Measurements from ENCODE around the gene TIGD2. TPM values are rescaled to one million over a fixed set of nuclear protein-coding genes. Genes with fewer than 3 reads are reported as not detected.

Gene TIGD2
- total and polyA plus RNA-seq, 10 donors = 2.2 to 8.0 (median 5.3) TPM

DNA sequence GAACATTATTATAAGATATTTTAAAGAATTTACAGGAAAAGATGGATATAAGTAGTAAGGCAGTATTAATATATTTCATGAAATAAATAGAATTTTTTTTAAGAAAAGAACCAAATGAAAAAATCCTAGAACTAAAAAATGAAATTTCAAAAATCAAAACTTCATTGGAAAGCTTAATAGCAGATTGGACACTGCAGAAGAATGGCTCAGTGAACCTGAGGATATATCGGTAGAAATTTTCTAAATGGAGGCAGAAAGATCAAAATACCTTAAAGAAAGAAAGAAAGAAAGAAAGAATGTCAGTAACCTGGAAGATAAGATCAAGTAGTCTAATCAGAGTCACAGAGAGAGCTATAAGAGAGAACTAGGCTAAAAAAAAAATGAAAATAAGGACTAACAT, 33.0 kb upstream of the TIGD2 start:
- H3K4me3 ChIP-seq = no peak overlapping the region
- no peak for TF ChIP-seq POLR2AphosphoS5 (IDR thresholded peaks at IDR 0.05)
- TF ChIP-seq, protein P1, sequence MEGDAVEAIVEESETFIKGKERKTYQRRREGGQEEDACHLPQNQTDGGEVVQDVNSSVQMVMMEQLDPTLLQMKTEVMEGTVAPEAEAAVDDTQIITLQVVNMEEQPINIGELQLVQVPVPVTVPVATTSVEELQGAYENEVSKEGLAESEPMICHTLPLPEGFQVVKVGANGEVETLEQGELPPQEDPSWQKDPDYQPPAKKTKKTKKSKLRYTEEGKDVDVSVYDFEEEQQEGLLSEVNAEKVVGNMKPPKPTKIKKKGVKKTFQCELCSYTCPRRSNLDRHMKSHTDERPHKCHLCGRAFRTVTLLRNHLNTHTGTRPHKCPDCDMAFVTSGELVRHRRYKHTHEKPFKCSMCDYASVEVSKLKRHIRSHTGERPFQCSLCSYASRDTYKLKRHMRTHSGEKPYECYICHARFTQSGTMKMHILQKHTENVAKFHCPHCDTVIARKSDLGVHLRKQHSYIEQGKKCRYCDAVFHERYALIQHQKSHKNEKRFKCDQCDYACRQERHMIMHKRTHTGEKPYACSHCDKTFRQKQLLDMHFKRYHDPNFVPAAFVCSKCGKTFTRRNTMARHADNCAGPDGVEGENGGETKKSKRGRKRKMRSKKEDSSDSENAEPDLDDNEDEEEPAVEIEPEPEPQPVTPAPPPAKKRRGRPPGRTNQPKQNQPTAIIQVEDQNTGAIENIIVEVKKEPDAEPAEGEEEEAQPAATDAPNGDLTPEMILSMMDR (IDR thresholded peaks at IDR 0.05 in 8 of 11, conservative IDR thresholded peaks at IDR 0.05 in 3 of 11) = no peak
- no peak for TF ChIP-seq POLR2A (IDR thresholded peaks at IDR 0.05)
- no peaks in the 10 kb centered on the region for H3K4me1 ChIP-seq
- intact Hi-C loops (cut with DNase I; ENCODE audit: low total_unique reads) = no loop called here
- no peaks in the 10 kb centered on the region for H3K36me3 ChIP-seq
- no peak for DNase-seq
- peaks cover 2 to 32% (median 21%) of the 10 kb centered on the region in 8 donors for H3K9me3 ChIP-seq
- H3K27me3 ChIP-seq (replicated peaks in 1 of 7) = no peaks in the 10 kb centered on the region
- 91 to 98% (median 95%) methylated on average over 1 of the region's 1 CpG for WGBS, 5 donors
- no peak overlapping the region for H3K27ac ChIP-seq

DNA sequence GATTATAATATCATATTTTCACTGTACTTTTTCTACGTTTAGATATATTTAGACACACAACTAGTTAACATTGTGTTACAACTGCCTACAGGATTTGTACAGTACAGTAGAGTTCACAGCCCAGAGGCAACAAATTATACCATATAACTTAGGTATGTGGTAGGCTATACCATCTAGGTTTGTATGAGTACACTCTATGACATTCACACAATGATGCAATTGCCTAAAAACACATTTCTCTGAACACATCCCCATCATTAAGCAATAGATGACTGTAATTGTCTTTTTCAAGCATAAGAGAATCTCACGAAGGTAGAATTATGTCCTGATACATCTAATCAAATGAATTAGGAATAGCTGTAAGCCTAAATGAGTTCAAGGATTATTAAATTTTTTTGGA, 12.3 kb upstream of the TIGD2 start:
- H3K9me3 ChIP-seq = no peaks in the 10 kb centered on the region
- 72 to 98% (median 82%) methylated on average over 2 of the region's 2 CpGs for WGBS, 5 donors

GRCh38 chr4:89099471-89099870, 11.9 kb upstream of the TIGD2 start:
- Histone ChIP-seq H3K27ac (no peak overlapping the region), H3K9me3 (no peaks in the 10 kb centered on the region), H3K36me3 (no peaks in the 10 kb centered on the region), H3K4me3 (no peak overlapping the region), H3K27me3 (replicated peaks in 1 of 7) (no peaks in the 10 kb centered on the region), H3K4me1 (no peaks in the 10 kb centered on the region)
- WGBS, 5 donors = 91 to 100% (median 97%) methylated on average over 1 of the region's 1 CpG
- intact Hi-C loops (cut with DNase I; ENCODE audit: low total_unique reads) = no loop called here
- no peak for DNase-seq
- TF ChIP-seq POLR2A (IDR thresholded peaks at IDR 0.05) (no peak), POLR2AphosphoS5 (IDR thresholded peaks at IDR 0.05) (no peak)
- TF ChIP-seq, protein P1 (IDR thresholded peaks at IDR 0.05 in 8 of 11, conservative IDR thresholded peaks at IDR 0.05 in 3 of 11) = no peak

More for the DNA sequence above, 12.3 kb upstream of the TIGD2 start:
- no peak for DNase-seq
- no peak overlapping the region for H3K4me3 ChIP-seq
- H3K27ac ChIP-seq = no peak overlapping the region
- no peaks in the 10 kb centered on the region for H3K4me1 ChIP-seq
- intact Hi-C loops (cut with DNase I; ENCODE audit: low total_unique reads) = no loop called here
- no peaks in the 10 kb centered on the region for H3K36me3 ChIP-seq
- H3K27me3 ChIP-seq (replicated peaks in 1 of 7) = no peaks in the 10 kb centered on the region
- no peak for TF ChIP-seq POLR2A (IDR thresholded peaks at IDR 0.05)
- TF ChIP-seq, protein P1 (IDR thresholded peaks at IDR 0.05 in 8 of 11, conservative IDR thresholded peaks at IDR 0.05 in 3 of 11) = no peak
- TF ChIP-seq POLR2AphosphoS5 (IDR thresholded peaks at IDR 0.05) = no peak

- H3K27me3 ChIP-seq (replicated peaks in 1 of 7) = peaks cover 0 to 4% (median 0%) of the 10 kb centered on the region in 7 donors
- no peak for TF ChIP-seq POLR2A (IDR thresholded peaks at IDR 0.05)
- TF ChIP-seq, protein P1 (IDR thresholded peaks at IDR 0.05 in 8 of 11, conservative IDR thresholded peaks at IDR 0.05 in 3 of 11) = no peak
- TF ChIP-seq POLR2AphosphoS5 (IDR thresholded peaks at IDR 0.05) = no peak
- H3K4me3 ChIP-seq = no peak overlapping the region
- no peaks in the 10 kb centered on the region for H3K4me1 ChIP-seq
- no peak for DNase-seq
- no peaks in the 10 kb centered on the region for H3K36me3 ChIP-seq
- no peak overlapping the region for H3K27ac ChIP-seq
- 66 to 76% (median 73%) methylated on average over 3 of the region's 3 CpGs for WGBS, 5 donors
- H3K9me3 ChIP-seq = no peaks in the 10 kb centered on the region
- intact Hi-C loops (cut with DNase I; ENCODE audit: low total_unique reads) = no loop called here
These were observed 10.5 kb upstream of the TIGD2 start for GRCh38 chr4:89100853-89101252.

Measured in spleen (tissue), 11 donors.